Measurements from ENCODE around the gene ACTR5. TPM values are rescaled to one million over a fixed set of nuclear protein-coding genes. Genes with fewer than 3 reads are reported as not detected.

ACTR5 gene
- total RNA-seq, 2 donors from 2014 or later: 7.9 to 11.2 TPM

GRCh38 chr20:38766071-38766470 is 17.8 kb downstream of the ACTR5 start:
- H3K27ac ChIP-seq (ENCODE audit: low read depth, low read length): no peak overlapping the region
- no peak overlapping the region for H3K9ac ChIP-seq (ENCODE audit: extremely low read depth, low read length, poor library complexity, severe bottlenecking)
- H3K36me3 Mint-ChIP-seq (ENCODE audit: low read depth): peaks cover 73% of the 10 kb centered on the region
- no peaks in the 10 kb centered on the region for H3K9me3 Mint-ChIP-seq
- 92 to 98% methylated on average over 3 to 4 of the region's 4 CpGs for WGBS, 2 experiments (ENCODE audit: insufficient coverage in 1 of 2, insufficient read length in 1 of 2)
- no peak overlapping the region for H3K4me3 Mint-ChIP-seq
- H3K27me3 Mint-ChIP-seq (ENCODE audit: insufficient read depth): no peaks in the 10 kb centered on the region
- TF ChIP-seq CTCF (conservative IDR thresholded peaks at IDR 0.05): no peak
- H3K4me1 ChIP-seq (ENCODE audit: control insufficient read depth, insufficient read depth, low read length): peaks cover 4% of the 10 kb centered on the region
- peaks cover 7% of the 10 kb centered on the region for H3K4me1 Mint-ChIP-seq
- no peaks in the 10 kb centered on the region for H3K9me3 ChIP-seq (ENCODE audit: control insufficient read depth, low read length)
- no peaks in the 10 kb centered on the region for H3K27me3 ChIP-seq (ENCODE audit: control insufficient read depth, insufficient read depth, low read length, poor library complexity, severe bottlenecking)
- H3K4me3 ChIP-seq (ENCODE audit: low read length): no peak overlapping the region
- no peak for DNase-seq
- H3K36me3 ChIP-seq (ENCODE audit: control insufficient read depth, insufficient read depth, low read length): peaks cover 77% of the 10 kb centered on the region
- H3K27ac Mint-ChIP-seq: no peak overlapping the region

GRCh38 chr20:38769376-38770295 is 21.4 kb downstream of the ACTR5 start:
- H3K4me1 Mint-ChIP-seq: peaks cover 7% of the 10 kb centered on the region
- no peak overlapping the region for H3K27ac ChIP-seq (ENCODE audit: low read depth, low read length)
- H3K27me3 Mint-ChIP-seq (ENCODE audit: insufficient read depth): no peaks in the 10 kb centered on the region
- DNase-seq: no peak
- peaks cover 77% of the 10 kb centered on the region for H3K36me3 Mint-ChIP-seq (ENCODE audit: low read depth)
- no peak overlapping the region for H3K27ac Mint-ChIP-seq
- no peak overlapping the region for H3K9ac ChIP-seq (ENCODE audit: extremely low read depth, low read length, poor library complexity, severe bottlenecking)
- no peaks in the 10 kb centered on the region for H3K27me3 ChIP-seq (ENCODE audit: control insufficient read depth, insufficient read depth, low read length, poor library complexity, severe bottlenecking)
- TF ChIP-seq CTCF (conservative IDR thresholded peaks at IDR 0.05): no peak
- H3K36me3 ChIP-seq (ENCODE audit: control insufficient read depth, insufficient read depth, low read length): peaks cover 84% of the 10 kb centered on the region
- WGBS, 2 experiments (ENCODE audit: insufficient coverage in 1 of 2, insufficient read length in 1 of 2): 95 to 97% methylated on average over 11 of the region's 13 CpGs
- no peak overlapping the region for H3K4me3 ChIP-seq (ENCODE audit: low read length)
- H3K9me3 ChIP-seq (ENCODE audit: control insufficient read depth, low read length): peaks cover 16% of the 10 kb centered on the region
- peaks cover 4% of the 10 kb centered on the region for H3K4me1 ChIP-seq (ENCODE audit: control insufficient read depth, insufficient read depth, low read length)
- no peak overlapping the region for H3K4me3 Mint-ChIP-seq
- H3K9me3 Mint-ChIP-seq: peaks cover 19% of the 10 kb centered on the region

- peaks cover 7% of the 10 kb centered on the region for H3K4me1 Mint-ChIP-seq
- Histone ChIP-seq H3K9ac (ENCODE audit: extremely low read depth, low read length, poor library complexity, severe bottlenecking) (no peak overlapping the region), H3K27ac (ENCODE audit: low read depth, low read length) (no peak overlapping the region), H3K9me3 (ENCODE audit: control insufficient read depth, low read length) (peaks cover 21% of the 10 kb centered on the region), H3K4me1 (ENCODE audit: control insufficient read depth, insufficient read depth, low read length) (peaks cover 4% of the 10 kb centered on the region), H3K36me3 (ENCODE audit: control insufficient read depth, insufficient read depth, low read length) (peaks cover 85% of the 10 kb centered on the region), H3K27me3 (ENCODE audit: control insufficient read depth, insufficient read depth, low read length, poor library complexity, severe bottlenecking) (no peaks in the 10 kb centered on the region), H3K4me3 (ENCODE audit: low read length) (no peak overlapping the region)
- H3K27me3 Mint-ChIP-seq (ENCODE audit: insufficient read depth): no peaks in the 10 kb centered on the region
- peaks cover 82% of the 10 kb centered on the region for H3K36me3 Mint-ChIP-seq (ENCODE audit: low read depth)
- H3K4me3 Mint-ChIP-seq: no peak overlapping the region
- H3K9me3 Mint-ChIP-seq: peaks cover 21% of the 10 kb centered on the region
- TF ChIP-seq CTCF (conservative IDR thresholded peaks at IDR 0.05): no peak
- no peak for DNase-seq
- 88 to 90% methylated on average over 3 of the region's 3 CpGs for WGBS, 2 experiments (ENCODE audit: insufficient coverage in 1 of 2, insufficient read length in 1 of 2)
- H3K27ac Mint-ChIP-seq: no peak overlapping the region
Measured at GRCh38 chr20:38770546-38770945, 22.3 kb downstream of the ACTR5 start.
